K562 (cell line): Measurements from ENCODE around the gene ZNF30. TPM values are rescaled to one million over a fixed set of nuclear protein-coding genes. Genes with fewer than 3 reads are reported as not detected.

Experiments
- AFF1 ChIP-seq, 2 experiments: fragments of 450-650 bp; IDR thresholded peaks; 2 replicates each; pipeline ENCODE4 v1.6.1; 2018; ENCODE audit warnings: mild to moderate bottlenecking in 2 of 2, low read depth in 1 of 2; ENCODE audit not compliant: partially characterized antibody in 2 of 2
- ARID1B ChIP-seq: fragments of 450-650 bp; IDR thresholded peaks from 2 replicates; pipeline ENCODE4 v1.6.1; 2016; ENCODE audit warnings: antibody characterized with exemption, mild to moderate bottlenecking, inconsistent platforms
- ARID3B ChIP-seq: fragments of 250-450 bp; sonication (Bioruptor Pico); IDR thresholded peaks from 2 replicates; pipeline ENCODE4 v1.4.0; 2020; ENCODE audit warnings: borderline replicate concordance
- CEBPG ChIP-seq, 3 experiments: fragments of 200-800 bp in 1 of 3; sonication (Bioruptor generic) in 1 of 3; sonication (generic) in 1 of 3; formaldehyde crosslinking in 1 of 3; IDR thresholded peaks in 2 of 3; conservative IDR thresholded peaks in 1 of 3; 2 replicates each; pipeline versions ENCODE4 v1.6.1 to v1.8.0; 2016 to 2022; ENCODE audit warnings: missing compliant biosample characterization in 2 of 3, missing genetic modification characterization in 2 of 3, mild to moderate bottlenecking in 1 of 3, missing genetic modification reagents in 1 of 3
- CLOCK ChIP-seq: fragments of 250-450 bp; sonication (Bioruptor Pico); IDR thresholded peaks from 2 replicates; pipeline ENCODE4 v1.4.0; 2020; ENCODE audit warnings: mild to moderate bottlenecking, moderate library complexity, borderline replicate concordance
- NRF1 ChIP-seq, 2 experiments: fragments of 450-650 bp; IDR thresholded peaks in 1 of 2; conservative IDR thresholded peaks in 1 of 2; 2 replicates each; pipeline ENCODE4 v1.6.1; 2014; ENCODE audit warnings: mild to moderate bottlenecking in 2 of 2
- POLR2AphosphoS5 ChIP-seq: IDR thresholded peaks from 2 replicates; pipeline ENCODE4 v1.6.1; 2011; ENCODE audit warnings: mild to moderate bottlenecking, low read depth, low read length, moderate library complexity; ENCODE audit not compliant: control insufficient read depth, insufficient read depth
- VEZF1 ChIP-seq: fragments of 200-800 bp; sonication (Bioruptor generic); IDR thresholded peaks from 2 replicates; pipeline ENCODE4 v1.6.1; 2017; ENCODE audit warnings: missing genetic modification characterization, missing compliant biosample characterization
- ZBTB2 ChIP-seq: fragments of 450-650 bp; IDR thresholded peaks from 2 replicates; pipeline ENCODE4 v1.6.1; 2016; ENCODE audit warnings: antibody characterized with exemption
- ZNF239 ChIP-seq: fragments of 250-450 bp; sonication (Bioruptor Pico); IDR thresholded peaks from 2 replicates; pipeline ENCODE4 v1.4.0; 2020; ENCODE audit warnings: mild to moderate bottlenecking
- ZNF24 ChIP-seq: fragments of 450-650 bp; IDR thresholded peaks from 2 replicates; pipeline ENCODE4 v1.6.1; 2016
- ZNF561 ChIP-seq: fragments of 450-650 bp; formaldehyde crosslinking; conservative IDR thresholded peaks from 2 replicates; pipeline ENCODE4 v1.4.0; 2020; ENCODE audit warnings: mild to moderate bottlenecking, moderate library complexity
- polyA plus RNA-seq, 8 experiments: library from polyadenylated mRNA; depleted of rRNA in 4 of 8; stranded (reverse) in 5 of 8; unstranded in 3 of 8; fragments of >200 nt; fragmentation: Nextera tagmentation in 2 of 8; fragmentation: Illumina TruSeq in 1 of 8; extraction: Ambion mirVana in 2 of 8; extraction: Trizol in 1 of 8; gene quantifications; 2 replicates each; pipeline versions ENCODE4 v1.2.1 to v1.2.3, GENCODE V29; 2011 to 2014; ENCODE audit warnings: inconsistent platforms in 1 of 8, missing spikeins in 1 of 8
- total RNA-seq, 7 experiments: library from RNA; depleted of rRNA in 6 of 7; stranded (reverse); fragments of >200 nt in 6 of 7; fragmentation: Illumina TruSeq in 2 of 7; extraction: Trizol in 2 of 7; gene quantifications; 2 replicates each; pipeline versions ENCODE4 v1.2.1 to v1.2.3, GENCODE V29; 2011 to 2021; ENCODE audit warnings: low replicate concordance in 1 of 7

Gene ZNF30
- total and polyA plus RNA-seq, 9 of the 15 experiments (the other 6 are each of a cell fraction or from before 2014, with no cell fraction given), result 7.3 to 13.4 (median 10.6) TPM

GRCh38 chr19:34963573-34964406 lies 37.1 kb downstream of the ZNF30 start, which contains the start of gene ZNF792 (continued):
- TF ChIP-seq ZNF561 (CRISPR knock-in tag) (no peak), ZNF24 (no peak), POLR2AphosphoS5 (peak; percentile 23; the same call in 1 of the 2 replicates), CEBPG (CRISPR knock-in tag; IDR thresholded peaks at IDR 0.05) (no peak), CEBPG (tag; conservative IDR thresholded peaks at IDR 0.05 in 1 of 2, IDR thresholded peaks at IDR 0.05 in 1 of 2) (no peak), ZBTB2 (no peak), AFF1 (IDR thresholded peaks at IDR 0.05; ENCODE audit: low read depth in 1 of 2, partially characterized antibody in 2 of 2) (no peak), CLOCK (CRISPR knock-in tag) (no peak), NRF1 (conservative IDR thresholded peaks at IDR 0.05 in 1 of 2, IDR thresholded peaks at IDR 0.05 in 1 of 2) (peak; percentile 50 to 60; a peak in 3 of 4 replicates), ZNF239 (no peak), ARID1B (no peak), VEZF1 (CRISPR knock-in tag) (peak; percentile 71), ARID3B (CRISPR knock-in tag) (no peak)
